ENCODE results near the gene USP44. TPM values are rescaled to one million over a fixed set of nuclear protein-coding genes. Genes with fewer than 3 reads are reported as not detected.

Gene USP44
- total and polyA plus RNA-seq, 2 experiments from 2014 or later = 235 to 248 TPM

- H3K4me3 ChIP-seq = peak overlapping the region; percentile 84
These were observed 5.4 kb downstream of the USP44 start for GRCh38 chr12:95545731-95546490.

More at GRCh38 chr12:95545731-95546490, 5.4 kb downstream of the USP44 start:
- H3K4me3 Mint-ChIP-seq = peak overlapping the region; percentile 100
- peaks cover 7% of the 10 kb centered on the region; the same call in 1 of the 2 replicates for H3F3A ChIP-seq (replicated peaks; ENCODE audit: low read depth)
- peaks cover 26% of the 10 kb centered on the region for H3K4me1 Mint-ChIP-seq
- H3K36me3 ChIP-seq (ENCODE audit: insufficient read depth) = no peaks in the 10 kb centered on the region
- no peaks in the 10 kb centered on the region for H3K27me3 ChIP-seq (ENCODE audit: insufficient read depth)
- no peaks in the 10 kb centered on the region for H3K9me2 ChIP-seq (ENCODE audit: insufficient read depth)
- H3K27ac Mint-ChIP-seq = peak overlapping the region; percentile 93
- H3K27me3 Mint-ChIP-seq (ENCODE audit: insufficient read depth, low read depth, poor library complexity) = peaks cover 18% of the 10 kb centered on the region
- peaks cover 94% of the 10 kb centered on the region for H3K79me2 ChIP-seq (replicated peaks; ENCODE audit: insufficient read depth)
- ATAC-seq = no peak
- no peak for TF ChIP-seq REST (IDR thresholded peaks at IDR 0.05; ENCODE audit: unreplicated experiment)
- no peak for TF ChIP-seq CTCF (conservative IDR thresholded peaks at IDR 0.05; ENCODE audit: low read depth in 2 of 2)
- peak; percentile 41; the same call in 1 of the 2 replicates for TF ChIP-seq POLR2AphosphoS5 (IDR thresholded peaks at IDR 0.05; ENCODE audit: low read depth)
- TF ChIP-seq ZNF114 (CRISPR knock-in tag; IDR thresholded peaks at IDR 0.05) = no peak
- peak overlapping the region; percentile 87 for H3K27ac ChIP-seq (ENCODE audit: low read depth)
- H3K4me1 ChIP-seq (ENCODE audit: insufficient read depth) = peaks cover 26% of the 10 kb centered on the region
- H4K20me1 ChIP-seq (replicated peaks; ENCODE audit: insufficient read depth) = peaks cover 8% of the 10 kb centered on the region
- H3K4me2 ChIP-seq = peak overlapping the region; percentile 81
- no peak overlapping the region for H2AFZ ChIP-seq
- DNase-seq (ENCODE audit: low spot score) = peak; percentile 28
- H3K9me3 Mint-ChIP-seq = peaks cover 11% of the 10 kb centered on the region; the same call in 2 of the 3 replicates
- peaks cover 70% of the 10 kb centered on the region for H3K36me3 Mint-ChIP-seq (ENCODE audit: low read depth)

Measured in GM23338 (cell line).